Measurements from ENCODE around the gene CASR.

CASR gene

DNA sequence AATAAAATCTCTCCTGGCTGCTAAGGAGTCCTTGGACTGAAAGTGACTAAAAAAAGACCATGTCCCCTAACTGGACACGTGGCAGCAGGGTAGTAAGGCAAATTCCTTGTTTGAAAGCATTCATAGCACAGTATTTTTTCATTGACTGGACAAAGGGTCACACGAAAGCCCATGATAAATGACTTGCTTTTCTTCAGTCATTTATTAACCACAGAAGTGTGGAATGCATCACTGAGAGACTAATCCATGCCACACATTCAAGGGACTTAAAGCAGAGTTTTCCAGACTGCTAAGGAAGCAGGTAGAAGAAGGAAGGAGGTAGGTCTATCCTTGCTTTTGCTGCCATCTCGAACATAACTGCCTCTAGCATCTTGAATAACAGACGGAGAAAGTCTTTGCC, 31.2 kb downstream of the CASR start:
- no peak for DNase-seq (ENCODE audit: low spot score)

DNA sequence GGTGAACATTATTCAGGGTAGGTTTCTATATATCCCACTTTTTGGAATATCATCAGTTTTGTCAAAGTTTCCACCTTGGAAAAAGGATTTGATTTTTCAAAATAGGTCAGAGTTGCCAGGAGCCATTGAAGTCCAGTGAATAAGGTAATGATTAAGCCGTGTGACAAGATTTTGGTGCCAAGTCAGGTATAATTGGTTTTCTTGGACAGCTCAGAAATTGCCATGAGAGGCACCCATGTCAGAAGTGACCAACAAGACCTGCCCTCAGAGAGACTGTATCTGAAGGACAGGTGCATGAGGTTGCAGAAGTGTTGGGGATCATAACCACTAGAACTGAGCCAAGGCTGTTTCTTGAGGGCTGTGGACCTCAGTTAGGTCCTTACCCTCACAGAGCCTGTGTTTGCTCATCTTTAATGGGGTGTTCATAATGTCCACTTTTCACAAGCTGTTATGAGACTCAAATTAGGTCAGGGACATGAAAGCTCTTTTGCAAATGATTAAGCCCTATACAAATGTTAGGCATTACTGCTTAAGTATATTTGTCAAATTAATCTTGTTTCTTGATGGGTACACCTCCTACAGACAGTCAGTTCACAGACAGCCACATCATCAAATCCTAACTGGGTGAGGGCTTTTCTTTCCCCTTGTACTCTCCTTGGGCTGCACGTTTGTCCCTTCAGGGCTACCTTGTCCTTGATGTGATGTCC, 32.3 kb downstream of the CASR start:
- no peak for DNase-seq (ENCODE audit: low spot score)

DNA sequence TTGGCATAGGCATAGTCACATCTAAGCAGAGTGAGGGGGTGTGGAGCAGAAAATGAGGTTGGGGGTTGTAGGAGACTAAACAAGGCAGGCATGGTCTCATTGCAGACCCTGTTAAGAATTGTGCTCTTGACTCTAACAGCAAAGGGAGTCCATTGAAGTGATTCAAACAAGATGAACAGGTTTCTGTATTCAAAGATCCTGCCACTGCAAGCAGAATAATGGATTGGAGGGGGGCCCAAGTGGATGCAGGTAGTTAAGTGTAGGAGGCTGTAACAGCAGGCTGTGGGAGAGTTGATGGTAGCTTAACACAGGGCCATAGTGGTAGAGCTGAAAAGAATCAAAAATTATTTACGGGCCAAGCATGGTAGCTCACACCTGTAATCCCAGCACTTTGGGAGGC, 34.4 kb downstream of the CASR start:
- no peak for DNase-seq (ENCODE audit: low spot score)

DNA sequence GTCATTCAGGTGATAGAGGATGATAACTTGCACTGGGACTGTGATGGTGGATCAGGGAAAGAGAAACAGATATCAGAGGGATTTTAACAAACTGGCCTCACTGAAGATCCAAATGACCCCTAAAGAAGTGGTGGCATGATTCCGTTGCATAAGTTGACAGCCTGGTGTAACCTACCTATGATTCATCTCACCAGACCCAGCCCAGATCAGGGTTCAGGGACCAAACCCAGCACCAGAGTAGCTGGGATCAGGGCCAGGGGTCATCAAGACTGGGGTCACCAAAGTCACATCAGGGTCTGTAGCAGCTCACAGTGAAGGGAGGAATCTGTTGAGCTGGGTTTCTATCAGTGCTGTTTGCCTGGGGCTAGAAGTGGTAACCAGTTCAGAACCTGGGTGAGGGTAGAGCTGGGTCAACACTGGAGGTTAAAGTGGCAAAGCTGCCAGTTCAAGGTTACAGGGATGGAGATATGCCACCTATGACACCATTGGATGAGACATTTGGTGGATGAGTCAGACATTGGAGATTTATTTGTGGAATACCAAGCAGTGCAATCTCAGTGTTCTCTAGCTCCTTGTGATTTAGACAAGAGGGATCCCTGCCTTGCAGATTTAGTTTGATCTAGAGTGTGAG, 35.9 kb downstream of the CASR start:
- no peak for DNase-seq (ENCODE audit: low spot score)

DNA sequence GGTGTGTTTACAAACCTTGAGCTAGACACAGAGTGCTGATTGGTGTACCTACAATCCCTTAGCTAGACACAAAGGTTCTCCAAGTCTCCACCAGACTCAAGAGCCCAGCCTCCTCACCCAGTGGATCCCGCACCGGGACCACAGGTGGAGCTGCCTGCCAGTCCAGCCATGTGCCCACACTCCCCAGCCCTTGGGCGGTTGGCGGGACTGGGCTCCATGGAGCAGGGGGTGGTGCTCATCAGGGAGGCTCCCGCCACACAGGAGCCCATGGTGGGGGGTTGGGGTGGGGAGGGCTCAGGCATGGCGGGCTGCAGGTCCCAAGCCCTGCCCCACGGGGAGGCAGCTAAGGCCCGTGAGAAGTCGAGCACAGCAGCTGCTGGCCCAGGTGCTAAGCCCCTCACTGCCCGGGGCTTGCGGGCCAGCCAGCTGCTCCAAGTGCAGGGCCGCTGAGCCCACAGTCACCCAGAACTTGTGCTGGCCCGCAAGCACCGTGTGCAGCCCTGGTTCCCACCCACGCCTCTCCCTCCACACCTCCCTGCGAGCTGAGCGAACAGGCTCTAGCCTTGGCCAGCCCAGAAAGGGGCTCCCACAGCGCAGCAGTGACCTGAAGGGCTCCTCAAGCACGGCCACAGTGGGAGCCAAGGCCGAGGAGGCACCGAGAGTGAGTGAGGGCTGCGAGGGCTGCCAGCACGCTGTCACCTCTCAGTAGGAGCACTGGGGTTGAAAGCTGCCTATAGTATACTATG, 43.7 kb downstream of the CASR start:
- no peak for DNase-seq (ENCODE audit: low spot score)

DNA sequence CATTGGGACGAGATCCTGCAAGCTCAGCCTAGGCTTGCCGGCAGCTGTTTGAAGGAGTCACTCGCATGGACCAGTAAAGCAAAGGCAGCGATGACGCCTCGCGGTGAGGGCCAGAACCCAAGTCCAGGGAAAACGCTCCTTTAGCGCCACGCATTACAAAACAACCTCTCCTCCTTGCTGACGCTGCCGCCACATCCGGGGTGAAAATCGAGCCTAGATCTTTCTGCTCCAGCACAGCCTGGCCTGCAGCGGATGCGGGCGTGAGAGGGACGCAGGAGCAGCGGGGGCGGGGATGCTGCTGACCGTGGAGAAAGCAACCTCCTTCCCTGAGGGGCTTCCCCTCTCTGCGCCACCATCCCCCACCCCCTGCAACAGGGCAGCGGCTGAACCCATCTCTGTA, 46.7 kb downstream of the CASR start:
- DNase-seq (ENCODE audit: low spot score) = no peak

DNA sequence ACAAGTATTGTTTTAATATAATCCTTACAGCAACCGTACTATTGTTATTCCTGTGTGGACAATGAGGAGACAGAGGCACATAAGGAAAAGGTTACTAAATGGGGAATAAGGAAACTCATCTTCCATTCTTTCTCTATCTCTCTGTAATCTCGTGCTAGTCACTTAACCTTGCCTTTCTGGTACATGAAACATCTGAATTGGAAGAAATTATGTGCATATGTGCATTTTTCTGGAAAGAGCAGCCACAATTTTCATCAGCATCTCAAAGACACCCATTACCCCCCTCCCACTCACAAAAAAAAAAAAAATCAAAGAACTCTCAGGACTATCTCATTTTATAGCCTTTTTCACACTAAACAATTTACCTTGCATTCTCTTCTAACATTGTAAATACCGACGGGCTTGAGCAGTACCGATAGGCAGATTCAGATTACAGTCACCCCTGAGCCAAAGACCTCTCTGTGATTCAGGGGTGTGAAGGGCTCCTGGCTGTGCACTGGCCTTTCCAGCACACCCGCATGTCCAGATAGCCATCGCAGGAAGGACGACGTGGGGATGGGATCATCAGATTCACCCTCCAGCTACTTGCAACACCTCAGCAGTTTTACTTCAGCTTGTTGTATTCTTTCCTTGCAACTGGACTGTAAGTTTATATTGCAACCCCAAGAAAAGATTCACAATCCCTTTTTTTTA, 48.1 kb downstream of the CASR start:
- no peak for DNase-seq (ENCODE audit: low spot score)

DNA sequence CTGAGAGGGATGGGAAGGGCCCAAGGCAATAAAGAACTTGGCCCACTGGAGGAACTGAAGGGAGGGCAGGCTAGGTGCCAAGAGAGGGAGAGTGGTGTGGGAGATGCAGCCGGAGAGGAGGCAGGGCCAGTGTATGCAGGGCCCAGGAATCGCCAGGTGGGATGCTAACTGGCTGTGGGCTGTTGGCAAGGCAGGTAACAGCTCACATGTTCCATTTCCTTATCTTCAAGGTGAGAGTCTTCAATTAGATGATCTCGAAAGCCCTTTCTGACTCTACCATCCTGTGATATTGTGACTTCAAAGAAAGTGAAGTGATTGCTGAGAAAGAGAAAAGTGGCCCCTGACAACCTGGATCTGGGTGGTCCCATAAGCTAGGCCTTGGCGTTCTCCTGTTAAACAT, 49.0 kb downstream of the CASR start:
- no peak for DNase-seq (ENCODE audit: low spot score)

DNA sequence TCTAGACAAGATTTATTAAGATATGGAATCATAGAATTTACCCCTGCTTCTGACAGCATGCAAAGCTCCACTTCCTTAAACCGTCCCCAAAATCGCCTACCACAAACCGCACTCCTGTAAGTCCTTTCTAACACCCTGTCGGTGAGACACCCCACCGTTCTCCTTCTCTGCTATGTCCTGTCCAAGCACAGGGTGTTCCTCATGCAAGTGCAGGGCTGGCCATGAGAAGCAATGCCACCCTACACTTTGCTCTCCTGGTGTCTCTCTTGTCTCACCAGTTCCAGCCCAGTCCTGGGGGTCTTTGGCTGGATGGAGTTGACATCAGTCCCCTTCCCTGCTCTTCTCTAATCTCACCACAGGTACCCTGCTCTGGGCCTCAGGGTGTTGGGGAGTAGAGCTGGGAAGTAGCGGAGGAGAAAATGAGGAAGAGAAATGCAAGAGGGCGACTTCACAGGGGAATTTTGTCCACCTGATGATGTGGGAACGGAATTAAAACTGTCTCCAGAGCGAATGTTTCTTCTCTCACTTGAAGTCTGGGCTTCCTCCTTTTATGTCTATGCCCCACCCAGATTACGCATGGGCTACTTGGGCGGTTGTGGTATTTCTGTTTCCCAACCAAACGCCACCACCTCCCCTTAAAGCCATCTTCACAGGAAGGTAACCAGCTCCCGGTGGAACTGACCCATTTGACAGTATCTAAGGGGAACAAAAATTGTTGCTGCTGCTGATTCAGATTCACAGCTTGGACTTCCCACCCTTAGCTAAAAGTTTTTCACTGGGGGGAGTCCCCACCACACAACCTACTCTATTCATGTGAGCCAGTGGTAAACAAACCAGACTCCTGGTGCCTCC, 49.9 kb downstream of the CASR start:
- no peak for DNase-seq (ENCODE audit: low spot score)

DNA sequence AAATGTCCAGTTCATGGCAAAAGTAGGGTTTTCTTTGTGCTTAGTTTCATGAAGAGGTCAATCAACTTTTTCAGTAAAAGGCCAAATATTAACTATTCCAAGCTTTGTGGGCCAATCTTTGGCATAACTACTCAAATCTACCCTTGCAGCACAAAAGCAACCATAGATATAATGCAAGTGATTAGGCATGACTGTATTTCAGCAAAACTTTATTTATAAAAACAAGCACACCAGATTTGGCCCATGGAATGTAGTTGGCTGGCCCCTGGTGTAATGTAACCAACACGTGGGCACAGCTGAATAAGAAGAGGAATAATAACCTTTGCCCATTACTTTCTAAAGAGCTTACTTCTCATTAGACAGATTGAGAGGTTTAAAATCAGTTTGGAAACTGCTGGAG, 50.6 kb downstream of the CASR start:
- no peak for DNase-seq (ENCODE audit: low spot score)

DNA sequence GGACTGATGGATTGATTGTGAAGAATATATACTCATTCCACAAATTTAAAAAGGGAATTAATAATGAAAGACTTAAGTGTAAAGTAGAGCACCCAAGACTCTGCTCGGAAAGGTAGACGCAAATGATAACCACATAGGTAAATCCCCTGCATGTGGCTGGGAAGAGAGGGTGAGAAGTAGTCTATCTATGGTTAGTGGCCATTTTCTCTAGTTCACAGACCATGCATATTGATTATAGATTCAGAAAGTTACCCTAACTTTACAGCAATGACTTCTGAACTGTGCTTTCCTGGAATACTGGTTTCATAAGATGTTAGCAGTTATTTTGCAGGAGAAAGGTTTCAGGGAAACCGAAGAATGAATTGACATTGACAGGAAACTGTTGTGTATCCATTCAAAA, 51.7 kb downstream of the CASR start:
- no peak for DNase-seq (ENCODE audit: low spot score)

DNA sequence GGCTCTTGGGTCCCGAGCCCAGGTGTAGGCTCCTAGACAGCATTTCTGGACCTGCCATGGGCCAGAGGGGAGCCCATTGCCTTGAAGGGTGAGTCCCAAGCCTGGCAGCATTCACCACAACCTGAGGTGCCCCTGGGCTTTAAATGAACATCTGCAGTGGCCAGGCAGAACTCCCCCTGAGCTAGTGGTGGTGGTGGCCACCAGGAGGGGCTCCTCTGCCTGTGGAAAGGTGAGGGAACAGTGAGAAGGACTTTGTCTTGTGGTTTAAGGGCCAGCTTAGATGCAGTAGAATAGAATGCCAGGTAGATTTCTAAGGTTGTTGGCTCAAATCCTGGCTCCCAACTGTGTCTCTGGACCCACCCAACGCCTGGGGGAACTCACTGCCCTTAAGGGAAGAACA, 55.6 kb downstream of the CASR start:
- no peak for DNase-seq (ENCODE audit: low spot score)

DNA sequence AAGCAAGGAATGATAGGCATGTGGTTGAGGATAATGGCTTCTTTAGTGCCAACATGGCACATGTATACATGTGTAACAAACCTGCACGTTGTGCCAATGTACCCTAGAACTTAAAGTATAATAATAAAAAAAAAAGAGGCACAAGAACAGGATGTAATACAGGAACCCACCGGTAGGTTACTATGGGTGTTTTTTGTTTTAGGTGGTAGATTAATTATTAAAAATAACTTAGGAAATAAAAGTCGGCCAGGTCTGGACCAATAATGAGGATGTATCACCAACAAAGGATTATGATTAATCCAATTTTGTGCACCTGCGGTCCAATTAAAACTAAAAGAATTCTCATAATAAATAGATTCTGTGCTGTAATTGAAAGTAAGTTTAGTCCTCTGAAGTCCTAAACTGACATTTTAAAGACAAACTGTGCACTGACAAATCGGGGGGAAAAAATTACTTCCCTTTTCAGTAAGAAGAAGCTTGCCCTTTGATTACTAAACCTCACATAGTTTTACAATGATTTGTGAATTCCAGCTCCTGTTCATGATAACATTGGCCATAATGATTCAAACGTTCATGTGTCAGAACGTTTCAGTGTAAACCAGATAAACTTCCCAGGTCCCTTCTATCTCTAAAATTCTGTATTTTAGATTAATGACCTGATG, 62.2 kb downstream of the CASR start:
- DNase-seq (ENCODE audit: low spot score) = no peak

DNA sequence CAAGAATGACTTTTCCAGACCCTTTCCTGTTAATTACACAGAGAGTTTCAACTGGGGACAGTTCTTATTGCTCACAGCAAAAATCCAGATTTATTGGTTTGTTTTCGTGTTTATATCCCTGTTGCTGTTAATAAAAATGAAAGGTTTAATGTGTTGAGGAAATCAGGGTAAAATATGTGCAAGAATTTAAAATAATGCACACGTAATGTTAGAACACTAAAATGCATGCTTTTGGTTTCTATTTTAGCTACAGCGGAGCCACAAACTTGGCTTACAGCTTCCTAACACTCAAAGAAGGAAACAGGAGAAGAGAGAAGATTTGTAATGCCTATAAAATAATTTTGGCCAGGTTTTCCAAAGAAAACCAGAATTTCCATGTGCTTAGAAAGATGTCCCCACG, 62.7 kb downstream of the CASR start:
- no peak for DNase-seq (ENCODE audit: low spot score)

DNA sequence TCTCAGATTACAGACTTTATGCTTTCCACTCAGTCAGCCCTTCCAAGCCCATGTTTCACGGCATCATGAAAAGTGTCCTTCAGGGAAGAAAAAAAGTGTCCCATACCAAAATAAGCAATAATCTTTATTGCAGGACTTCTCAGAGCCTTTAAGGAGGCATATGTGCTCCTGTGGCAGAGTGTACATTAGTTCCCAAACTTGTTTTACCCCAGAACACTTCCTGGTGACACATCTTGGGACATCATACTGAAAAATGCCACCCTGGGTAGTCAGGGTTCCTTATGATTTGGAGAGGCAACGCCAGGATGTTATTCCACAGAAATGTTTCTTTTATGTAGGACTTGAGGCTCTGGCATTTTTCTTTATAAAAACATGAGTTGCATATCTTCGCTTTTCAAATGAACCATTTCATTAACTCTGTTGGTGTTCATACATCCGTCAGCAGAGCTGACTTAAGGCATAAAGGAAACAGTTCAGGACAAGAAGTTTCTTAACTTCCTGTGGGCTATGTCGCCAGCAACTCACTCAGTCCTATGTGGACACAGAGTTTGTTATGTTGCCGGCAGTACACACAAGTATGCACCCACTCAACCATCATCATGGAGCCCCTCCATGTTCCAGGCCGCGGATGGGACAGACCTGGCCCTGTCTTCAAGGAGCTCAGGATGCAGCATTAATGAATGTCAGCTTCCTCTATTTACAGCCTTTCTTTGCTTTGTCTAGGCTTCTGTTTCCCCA, 63.8 kb downstream of the CASR start:
- no peak for DNase-seq (ENCODE audit: low spot score)

DNA sequence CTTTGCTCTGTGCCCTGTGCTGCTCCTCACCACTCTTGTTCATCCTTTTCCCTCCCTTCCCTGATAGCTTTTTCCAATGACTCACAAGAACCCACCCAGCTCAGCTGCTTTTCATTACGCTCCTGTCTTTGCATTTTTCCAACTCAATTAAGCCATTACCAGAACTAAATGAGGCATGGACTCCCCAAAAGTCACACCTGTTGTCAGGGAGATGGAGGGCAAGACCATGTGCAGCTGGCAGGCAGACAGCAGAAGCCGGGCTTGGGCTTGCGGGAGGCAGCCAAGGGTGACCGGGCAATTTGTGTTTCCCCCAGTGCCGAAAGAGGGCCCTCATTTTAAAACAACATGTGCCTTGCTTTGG, 64.3 kb downstream of the CASR start:
- DNase-seq (ENCODE audit: low spot score) = no peak

DNA sequence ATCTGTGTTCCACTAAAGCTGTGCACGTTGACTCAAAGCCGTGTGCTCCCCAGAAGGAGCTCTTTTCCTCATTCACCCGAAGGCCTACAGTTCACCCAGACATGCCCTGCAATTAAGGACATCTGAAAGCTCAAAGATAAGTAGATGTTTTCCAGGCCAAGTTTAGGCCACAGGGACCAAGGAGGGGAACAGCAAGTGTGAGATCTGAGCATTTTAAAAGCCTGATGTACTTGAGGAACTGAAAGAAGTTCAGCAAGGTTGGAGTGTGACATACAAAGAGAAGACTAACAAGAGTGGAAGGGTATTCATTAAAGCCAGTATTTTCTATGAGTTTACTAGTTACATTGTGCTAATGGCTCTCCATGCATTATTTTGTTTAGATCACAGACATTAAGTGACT, 68.0 kb downstream of the CASR start:
- no peak for DNase-seq (ENCODE audit: low spot score)

DNA sequence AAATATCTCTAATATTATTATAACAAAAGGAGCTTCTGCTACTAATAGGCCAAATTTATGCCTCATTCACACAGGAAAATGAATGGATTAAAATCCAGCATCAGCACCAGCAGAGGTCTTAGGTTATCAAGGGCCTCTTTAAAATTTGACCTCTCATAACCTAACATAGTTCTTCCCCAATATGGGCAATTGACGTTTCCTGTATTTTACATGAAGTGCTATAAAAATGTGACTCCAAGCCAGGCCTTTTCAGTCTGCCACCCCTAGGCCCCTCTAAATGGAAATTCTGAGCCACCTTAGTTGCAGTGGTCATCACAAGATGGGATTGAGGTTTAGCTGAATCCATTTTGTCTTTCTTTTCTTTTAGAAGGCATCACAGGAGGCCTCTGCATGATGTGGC, 70.1 kb downstream of the CASR start:
- no peak for DNase-seq (ENCODE audit: low spot score)

DNA sequence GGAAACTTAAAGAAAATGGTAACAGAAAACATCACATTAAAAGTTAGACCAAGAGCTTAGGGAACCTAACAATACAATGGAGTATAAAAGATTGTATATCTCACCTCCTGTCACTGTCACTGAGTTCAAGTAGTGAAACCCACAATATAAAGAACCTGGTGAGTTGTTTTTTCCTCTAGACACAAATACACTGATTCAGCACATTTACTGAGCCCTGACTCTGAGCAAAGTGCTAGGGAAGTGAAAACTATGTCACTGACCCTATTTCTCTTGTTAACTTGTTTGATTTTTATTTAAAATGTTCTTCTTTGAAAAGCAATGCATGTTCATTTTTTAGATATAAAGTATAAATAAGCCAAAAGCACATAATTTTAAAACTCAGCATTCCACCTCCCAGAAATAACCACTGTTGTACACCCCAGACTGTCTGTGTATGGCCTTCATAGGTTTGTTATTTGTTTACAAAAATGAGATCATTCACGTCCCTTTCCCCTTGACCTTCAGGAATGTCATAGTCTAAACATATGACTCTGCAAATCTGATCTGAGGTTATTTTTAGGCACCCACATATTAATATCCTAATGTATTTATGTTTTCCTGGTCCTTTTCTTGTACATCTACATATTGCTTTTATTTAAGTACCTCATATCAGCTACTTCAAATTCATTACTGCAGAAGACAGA, 72.4 kb downstream of the CASR start:
- no peak for DNase-seq (ENCODE audit: low spot score)
